Ishikawa (cell line): ENCODE measurements around the gene NUP107.

Experiments used
- CEBPB ChIP-seq: IDR thresholded peaks from 2 replicates; pipeline ENCODE4 v1.6.1; 2012
- CREB1 ChIP-seq: IDR thresholded peaks from 2 replicates; pipeline ENCODE4 v1.6.1; 2012; ENCODE audit warnings: low read depth
- EGR1 ChIP-seq: IDR thresholded peaks from 2 replicates; pipeline ENCODE4 v1.6.1; 2012
- EP300 ChIP-seq: IDR thresholded peaks from 2 replicates; pipeline ENCODE4 v1.6.1; 2012; ENCODE audit warnings: borderline replicate concordance
- FOXM1 ChIP-seq: IDR thresholded peaks from 2 replicates; pipeline ENCODE4 v1.6.1; 2012; ENCODE audit warnings: low read depth, borderline replicate concordance
- MAX ChIP-seq: IDR thresholded peaks from 2 replicates; pipeline ENCODE4 v1.6.1; 2012
- NFIC ChIP-seq: IDR thresholded peaks from 2 replicates; pipeline ENCODE4 v1.6.1; 2012
- RAD21 ChIP-seq: IDR thresholded peaks from 2 replicates; pipeline ENCODE4 v1.6.1; 2012; ENCODE audit warnings: low read depth
- REST ChIP-seq: IDR thresholded peaks from 2 replicates; pipeline ENCODE4 v1.6.1; 2012; ENCODE audit warnings: low read depth, mild to moderate bottlenecking
- TAF1 ChIP-seq: IDR thresholded peaks from 2 replicates; pipeline ENCODE4 v1.6.1; 2012; ENCODE audit warnings: low read depth, mild to moderate bottlenecking
- TCF12 ChIP-seq: IDR thresholded peaks from 2 replicates; pipeline ENCODE4 v1.6.1; 2012; ENCODE audit warnings: low read depth
- TEAD4 ChIP-seq: IDR thresholded peaks from 2 replicates; pipeline ENCODE4 v1.6.1; 2012
- USF1 ChIP-seq: IDR thresholded peaks from 2 replicates; pipeline ENCODE4 v1.6.1; 2012
- YY1 ChIP-seq: IDR thresholded peaks from 2 replicates; pipeline ENCODE4 v1.6.1; 2012; ENCODE audit warnings: low read depth
- ZBTB7A ChIP-seq: IDR thresholded peaks from 2 replicates; pipeline ENCODE4 v1.6.1; 2012; ENCODE audit warnings: low read depth

Gene NUP107

GRCh38 chr12:68695454-68695853 lies 8.7 kb downstream of the NUP107 start:
- no peak for TF ChIP-seq REST
- no peak for TF ChIP-seq TEAD4
- TF ChIP-seq EGR1 = no peak
- no peak for TF ChIP-seq TCF12
- no peak for TF ChIP-seq ZBTB7A
- no peak for TF ChIP-seq TAF1
- no peak for TF ChIP-seq NFIC
- TF ChIP-seq EP300 = no peak
- no peak for TF ChIP-seq RAD21
- no peak for TF ChIP-seq MAX
- TF ChIP-seq USF1 = no peak
- no peak for TF ChIP-seq FOXM1
- TF ChIP-seq CEBPB = no peak
- TF ChIP-seq CREB1 = no peak
- TF ChIP-seq YY1 = no peak

GRCh38 chr12:68699486-68699885 lies 12.7 kb downstream of the NUP107 start:
- TF ChIP-seq REST = no peak
- no peak for TF ChIP-seq USF1
- TF ChIP-seq EP300 = no peak
- TF ChIP-seq FOXM1 = no peak
- no peak for TF ChIP-seq RAD21
- TF ChIP-seq TCF12 = no peak
- TF ChIP-seq MAX = no peak
- no peak for TF ChIP-seq CREB1
- no peak for TF ChIP-seq ZBTB7A
- TF ChIP-seq TEAD4 = no peak
- TF ChIP-seq EGR1 = no peak
- TF ChIP-seq YY1 = no peak
- TF ChIP-seq TAF1 = no peak
- no peak for TF ChIP-seq CEBPB
- TF ChIP-seq NFIC = no peak

GRCh38 chr12:68727776-68728175 lies 41.0 kb downstream of the NUP107 start:
- TF ChIP-seq REST = no peak
- TF ChIP-seq TEAD4 = no peak
- no peak for TF ChIP-seq TAF1
- no peak for TF ChIP-seq EGR1
- TF ChIP-seq CREB1 = no peak
- no peak for TF ChIP-seq CEBPB
- TF ChIP-seq ZBTB7A = no peak
- TF ChIP-seq YY1 = no peak
- no peak for TF ChIP-seq FOXM1
- no peak for TF ChIP-seq EP300
- no peak for TF ChIP-seq TCF12
- no peak for TF ChIP-seq MAX
- no peak for TF ChIP-seq RAD21
- no peak for TF ChIP-seq NFIC
- TF ChIP-seq USF1 = no peak

GRCh38 chr12:68733661-68734071 lies 46.9 kb downstream of the NUP107 start:
- TF ChIP-seq NFIC (no peak), ZBTB7A (no peak), TEAD4 (no peak), REST (no peak), EGR1 (no peak), RAD21 (no peak), EP300 (no peak), CEBPB (no peak), USF1 (no peak), CREB1 (no peak), YY1 (no peak), TCF12 (no peak), TAF1 (no peak), FOXM1 (no peak), MAX (no peak)
